Activated CD4-positive, alpha-beta memory T cell treated with anti-CD3 and anti-CD28 coated beads, Interleukin-2, amount 10 ng/mL, durations not matched to agents 7 days and 5 days (primary cell): ENCODE results near the gene WNT8B. TPM values are rescaled to one million over a fixed set of nuclear protein-coding genes. Genes with fewer than 3 reads are reported as not detected.

Experiments
- CTCF ChIA-PET: fragments of 350-600 bp; sonication (Branson Sonifier 250); formaldehyde crosslinking; loops from one replicate; lab custom pipeline; 2021; ENCODE audit warnings: antibody characterized with exemption, inconsistent platforms; lab: Charles Lee
- POLR2A ChIA-PET: fragments of 350-600 bp; sonication (Branson Sonifier 250); formaldehyde crosslinking; loops from one replicate; lab custom pipeline; 2021; ENCODE audit warnings: antibody characterized with exemption; lab: Charles Lee
- DNase-seq: peaks from one replicate; pipeline ENCODE4 v3.0.0-alpha.2; 2020
- H3K27ac Mint-ChIP-seq: one replicate; pipeline ENCODE4 v1.8.0; 2021; ENCODE audit warnings: mild to moderate bottlenecking, mixed read lengths
- H3K27me3 Mint-ChIP-seq: one replicate; pipeline ENCODE4 v1.8.0; 2021; ENCODE audit warnings: mixed read lengths
- H3K36me3 Mint-ChIP-seq: one replicate; pipeline ENCODE4 v1.8.0; 2021; ENCODE audit warnings: low read depth, mixed read lengths
- H3K4me1 Mint-ChIP-seq: one replicate; pipeline ENCODE4 v1.8.0; 2021; ENCODE audit warnings: mixed read lengths
- H3K4me3 Mint-ChIP-seq: one replicate; pipeline ENCODE4 v1.8.0; 2021; ENCODE audit warnings: mild to moderate bottlenecking, mixed read lengths
- H3K9me3 Mint-ChIP-seq: one replicate; pipeline ENCODE4 v1.8.0; 2021; ENCODE audit warnings: mixed read lengths
- total RNA-seq, 2 experiments: library from RNA; stranded (reverse); gene quantifications; one replicate each; pipeline ENCODE4 v1.2.3, GENCODE V29; 2021

The WNT8B gene
- total RNA-seq, 2 experiments from 2014 or later = 0.23 TPM; not detected in 1

DNA sequence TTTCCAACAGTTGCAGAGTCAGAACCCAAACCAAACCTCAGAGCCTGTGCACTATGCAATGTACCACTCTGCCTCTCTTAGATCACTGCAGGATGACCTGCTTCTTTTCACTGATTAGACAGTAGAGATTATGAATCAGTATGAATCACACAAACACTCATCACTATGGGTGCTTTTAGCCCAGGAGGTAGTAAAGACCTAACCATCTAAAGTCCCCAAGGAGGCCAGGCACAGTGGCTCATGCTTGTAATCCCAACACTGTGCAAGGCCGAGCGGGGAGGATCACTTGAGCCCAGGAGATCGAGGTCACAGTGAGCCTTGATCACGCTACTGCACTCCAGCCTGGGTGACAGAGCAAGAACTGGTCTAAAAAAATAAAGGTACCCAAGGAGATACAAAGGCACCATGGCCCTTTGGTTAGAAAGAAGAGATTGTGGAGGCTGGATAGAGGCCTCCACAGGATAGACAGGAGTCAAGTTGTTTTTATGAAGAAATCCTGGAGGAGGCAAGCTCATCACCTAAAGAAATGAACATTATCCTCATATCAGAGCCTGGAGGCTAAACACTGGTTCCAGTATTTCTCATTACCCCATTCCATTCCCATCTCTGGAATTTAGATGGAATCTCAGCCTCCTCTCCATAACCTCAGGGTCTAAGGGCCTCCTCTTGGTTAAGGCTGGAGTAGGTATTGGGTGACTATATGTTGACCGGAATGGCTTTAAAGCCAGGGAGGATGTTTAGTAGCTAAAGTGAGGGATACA is 44.0 kb downstream of the WNT8B start:
- Mint-ChIP-seq H3K4me3 (peak overlapping the region; percentile 80), H3K4me1 (peaks cover 93% of the 10 kb centered on the region), H3K27ac (peak overlapping the region; percentile 94), H3K36me3 (peaks cover 67% of the 10 kb centered on the region), H3K27me3 (no peaks in the 10 kb centered on the region), H3K9me3 (no peaks in the 10 kb centered on the region)
- peak; percentile 41 for DNase-seq
- POLR2A ChIA-PET = interaction anchor here (0.8 to 10.1 kb wide), 9 partner anchors 9 to 250 kb away, joined by 3 to 135 read pairs (median 64); partner anchors contain the start of genes BLOC1S2, NDUFB8, SCD and SEC31B
- CTCF ChIA-PET = interaction anchor here (1.3 to 8.7 kb wide), 10 partner anchors 11 to 169 kb away, joined by 3 to 114 read pairs (median 32); partner anchors contain the start of gene HIF1AN

DNA sequence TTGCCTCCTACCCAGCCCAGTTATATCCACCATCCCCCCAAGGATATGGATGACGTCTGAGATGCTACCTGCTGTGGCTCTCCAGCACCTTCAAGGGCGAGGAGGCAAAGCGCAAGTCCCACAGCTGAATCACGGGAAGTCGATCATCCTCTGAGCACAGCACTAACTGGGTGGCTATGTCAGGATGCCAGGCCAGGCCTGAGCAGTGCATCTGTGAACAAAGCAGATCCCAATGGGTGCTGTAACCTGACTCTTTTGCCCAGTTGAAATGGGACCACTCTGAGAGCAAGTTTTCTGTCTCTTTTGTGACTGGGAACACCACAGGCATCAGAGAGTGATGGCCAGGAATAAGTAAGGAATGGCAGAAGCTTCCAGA is 44.5 kb downstream of the WNT8B start:
- CTCF ChIA-PET = interaction anchor here (1.0 to 8.7 kb wide), 11 partner anchors 10 to 169 kb away, joined by 3 to 114 read pairs (median 31); partner anchors contain the start of gene HIF1AN
- Mint-ChIP-seq H3K36me3 (peaks cover 66% of the 10 kb centered on the region), H3K4me3 (peak overlapping the region; percentile 80), H3K9me3 (no peaks in the 10 kb centered on the region), H3K27ac (peak overlapping the region; percentile 94), H3K27me3 (no peaks in the 10 kb centered on the region), H3K4me1 (peaks cover 94% of the 10 kb centered on the region)
- DNase-seq = no peak
- POLR2A ChIA-PET = interaction anchor here (0.8 to 10.1 kb wide), 10 partner anchors 10 to 251 kb away, joined by 3 to 135 read pairs (median 54); partner anchors contain the start of genes BLOC1S2, HIF1AN, NDUFB8 and SCD

DNA sequence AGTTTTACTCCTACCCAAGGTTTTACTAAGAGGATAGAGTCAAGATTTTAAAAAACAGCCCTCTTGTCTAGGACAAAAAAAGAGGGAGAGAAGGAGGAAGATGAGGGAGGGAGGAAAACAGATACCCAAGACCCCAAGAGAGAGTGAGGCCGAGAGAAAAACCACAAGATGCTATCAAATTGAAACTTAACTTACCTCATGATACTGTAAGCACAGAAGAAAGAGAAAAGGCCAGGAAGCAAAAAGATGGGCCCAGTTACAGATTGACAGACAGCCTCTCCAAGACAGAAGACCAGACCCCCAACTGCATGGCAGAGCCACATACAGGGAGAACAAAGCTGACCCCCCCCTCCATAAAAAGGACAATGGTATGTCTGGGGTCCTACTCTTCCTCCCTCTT is 45.5 kb downstream of the WNT8B start:
- DNase-seq = no peak

DNA sequence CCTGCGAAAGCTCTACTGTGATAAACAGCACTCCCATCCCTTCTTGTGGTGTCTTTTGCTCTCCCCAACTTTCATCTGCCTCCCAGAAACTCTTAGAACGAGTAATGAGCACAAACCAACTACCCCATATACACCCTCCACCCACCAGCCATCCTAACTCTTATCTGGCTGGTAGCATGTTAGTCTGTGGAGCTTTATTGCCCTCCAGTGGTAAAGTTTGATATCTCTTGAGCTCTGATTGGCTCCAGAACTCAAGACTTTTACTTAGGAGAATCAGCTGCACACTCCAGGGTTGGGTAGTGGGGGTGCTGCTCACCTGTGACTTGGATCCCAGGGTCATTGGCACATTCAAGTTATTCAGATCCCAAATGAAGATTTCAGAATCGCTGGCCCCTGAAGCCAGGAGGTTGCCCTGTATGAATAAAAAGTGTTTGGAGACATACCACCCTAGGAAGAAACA is 45.9 kb downstream of the WNT8B start:
- peak; percentile 62 for DNase-seq
- POLR2A ChIA-PET = interaction anchor here (0.6 to 10.1 kb wide), 15 partner anchors 10 to 325 kb away, joined by 3 to 135 read pairs (median 29); partner anchors contain the start of genes BLOC1S2, HIF1AN, NDUFB8 and SCD
- Mint-ChIP-seq H3K9me3 (no peaks in the 10 kb centered on the region), H3K4me1 (peaks cover 93% of the 10 kb centered on the region), H3K36me3 (peaks cover 65% of the 10 kb centered on the region), H3K4me3 (peak overlapping the region; percentile 80), H3K27me3 (no peaks in the 10 kb centered on the region), H3K27ac (peak overlapping the region; percentile 94)
- CTCF ChIA-PET = interaction anchor here (0.6 to 8.7 kb wide), 29 partner anchors 9 to 222 kb away, joined by 3 to 114 read pairs (median 7); partner anchors contain the start of genes BLOC1S2, HIF1AN, SCD and WNT8B

More for the DNA sequence above, 45.5 kb downstream of the WNT8B start:
- peaks cover 66% of the 10 kb centered on the region for H3K36me3 Mint-ChIP-seq
- POLR2A ChIA-PET = interaction anchor here (0.6 to 10.1 kb wide), 15 partner anchors 11 to 324 kb away, joined by 3 to 135 read pairs (median 29); partner anchors contain the start of genes BLOC1S2, HIF1AN, NDUFB8 and SCD
- H3K27me3 Mint-ChIP-seq = no peaks in the 10 kb centered on the region
- CTCF ChIA-PET = interaction anchor here (0.8 to 8.7 kb wide), 26 partner anchors 8 to 222 kb away, joined by 3 to 114 read pairs (median 8); partner anchors contain the start of genes BLOC1S2, HIF1AN, SCD and WNT8B
- H3K4me3 Mint-ChIP-seq = peak overlapping the region; percentile 80
- peak overlapping the region; percentile 94 for H3K27ac Mint-ChIP-seq
- no peaks in the 10 kb centered on the region for H3K9me3 Mint-ChIP-seq
- peaks cover 94% of the 10 kb centered on the region for H3K4me1 Mint-ChIP-seq

DNA sequence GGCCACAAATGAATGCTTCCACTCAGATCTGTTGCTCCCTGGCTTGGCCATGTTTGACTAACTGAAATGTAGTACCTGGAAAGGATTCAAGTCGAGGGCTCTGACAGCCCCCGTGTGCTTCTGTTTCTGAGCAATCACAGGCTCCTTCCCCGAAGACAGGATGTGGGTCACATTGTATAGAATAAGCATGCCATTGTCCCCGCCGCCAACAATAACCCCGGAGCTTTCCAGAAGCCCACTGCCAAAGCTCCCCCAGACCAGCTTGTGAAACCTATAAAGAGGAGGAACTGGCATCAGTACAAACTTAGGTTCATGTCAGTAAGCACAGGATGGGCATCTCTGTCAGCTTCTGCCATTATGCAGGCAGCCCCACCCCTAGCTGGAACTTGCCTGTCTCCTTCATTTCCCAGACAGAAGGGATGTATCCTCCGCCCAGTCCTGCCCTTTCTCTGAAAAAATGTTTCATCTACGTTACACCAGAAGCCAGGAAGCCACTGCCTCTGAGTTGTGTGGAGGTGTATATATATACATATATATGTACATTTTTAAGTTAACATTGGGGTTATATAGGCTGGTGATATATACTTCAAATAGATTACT is 46.5 kb downstream of the WNT8B start:
- ChIA-PET POLR2A (interaction anchor here (0.5 to 10.1 kb wide), 15 partner anchors 10 to 244 kb away, joined by 3 to 135 read pairs (median 29); partner anchors contain the start of genes BLOC1S2, HIF1AN, NDUFB8 and SCD), CTCF (interaction anchor here (0.6 to 8.7 kb wide), 28 partner anchors 8 to 223 kb away, joined by 3 to 114 read pairs (median 7); partner anchors contain the start of genes BLOC1S2, HIF1AN, NDUFB8 and SCD)
- Mint-ChIP-seq H3K36me3 (peaks cover 64% of the 10 kb centered on the region), H3K27me3 (no peaks in the 10 kb centered on the region), H3K27ac (peak overlapping the region; percentile 94), H3K4me1 (peaks cover 88% of the 10 kb centered on the region), H3K4me3 (peak overlapping the region; percentile 80), H3K9me3 (no peaks in the 10 kb centered on the region)
- DNase-seq = peak; percentile 85

DNA sequence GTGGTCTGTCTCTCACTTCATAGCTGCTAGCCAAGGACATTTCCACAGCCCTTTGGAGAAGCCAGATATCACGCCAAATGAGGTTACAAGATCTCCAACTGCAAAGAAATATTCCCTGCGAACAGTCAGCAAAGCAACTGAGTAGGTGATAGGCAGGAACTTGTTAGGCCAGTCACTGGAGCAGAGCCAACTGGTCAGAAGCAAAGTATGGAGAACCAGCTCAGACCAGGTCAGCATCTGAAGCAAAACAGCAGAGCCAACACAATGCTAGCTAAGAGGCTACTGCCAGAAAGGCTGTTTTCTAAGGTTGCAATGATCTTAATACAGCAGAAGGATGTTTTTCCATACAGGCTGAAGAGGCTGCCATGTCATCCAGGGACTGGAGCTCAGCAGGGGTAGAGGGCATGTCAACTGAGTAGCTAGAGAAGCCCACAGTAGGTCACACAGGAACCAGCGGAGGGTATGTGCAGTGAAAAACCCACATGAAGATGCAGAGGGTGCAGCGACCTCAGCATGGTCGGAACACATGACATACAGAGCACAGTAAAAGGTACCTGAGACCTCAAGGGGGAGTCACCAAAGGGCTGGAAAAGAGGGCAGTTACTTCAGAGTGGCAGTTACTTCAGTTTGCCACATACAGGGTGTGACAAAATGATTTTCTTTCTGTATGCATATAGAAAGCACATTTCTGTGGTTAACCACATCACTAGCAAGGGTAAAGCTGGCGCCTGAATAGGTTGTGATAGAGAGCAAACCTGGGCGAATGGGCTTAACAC is 47.9 kb downstream of the WNT8B start:
- Mint-ChIP-seq H3K4me3 (peak overlapping the region; percentile 56), H3K36me3 (peaks cover 57% of the 10 kb centered on the region), H3K9me3 (no peaks in the 10 kb centered on the region), H3K4me1 (peaks cover 78% of the 10 kb centered on the region), H3K27ac (peak overlapping the region; percentile 94), H3K27me3 (no peaks in the 10 kb centered on the region)
- ChIA-PET CTCF (interaction anchor here (0.6 to 8.7 kb wide), 17 partner anchors 7 to 225 kb away, joined by 3 to 114 read pairs (median 5); partner anchors contain the start of genes BLOC1S2, HIF1AN, NDUFB8 and SCD), POLR2A (interaction anchor here (0.8 to 10.1 kb wide), 14 partner anchors 8 to 224 kb away, joined by 3 to 135 read pairs (median 30); partner anchors contain the start of genes BLOC1S2, HIF1AN, NDUFB8 and SCD)
- DNase-seq = peak; percentile 87

DNA sequence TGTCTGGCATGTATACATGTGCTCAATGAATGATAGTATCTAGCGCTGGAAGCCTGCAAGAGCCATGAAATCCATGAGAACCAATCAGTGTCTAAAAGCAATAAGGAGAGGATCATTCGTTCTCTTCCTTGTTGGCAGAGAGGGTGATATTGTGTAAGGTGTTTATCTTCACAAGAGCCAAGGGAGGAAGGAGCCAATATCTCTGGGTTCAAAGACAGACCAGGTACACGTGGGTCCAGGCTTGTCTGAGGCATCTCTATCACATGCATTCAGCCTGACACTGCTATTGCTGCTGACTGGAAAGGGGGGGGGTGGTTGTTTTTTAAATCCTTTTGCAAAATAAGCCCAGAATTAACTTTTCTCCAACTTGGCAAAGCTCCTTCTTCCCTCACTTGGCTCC is 52.8 kb downstream of the WNT8B start:
- ChIA-PET CTCF (interaction anchor here (1.5 to 5.6 kb wide), 4 partner anchors 12 to 178 kb away, joined by 7 to 117 read pairs (median 42); partner anchors contain the start of gene SCD), POLR2A (interaction anchor here (10.1 kb wide), 1 partner anchor 18 kb away, joined by 96 read pairs; no protein-coding TSS in a partner anchor)
- no peak overlapping the region for H3K4me3 Mint-ChIP-seq
- no peak for DNase-seq
- H3K4me1 Mint-ChIP-seq = peaks cover 62% of the 10 kb centered on the region
- H3K27ac Mint-ChIP-seq = no peak overlapping the region
- H3K9me3 Mint-ChIP-seq = no peaks in the 10 kb centered on the region
- H3K36me3 Mint-ChIP-seq = peaks cover 52% of the 10 kb centered on the region
- no peaks in the 10 kb centered on the region for H3K27me3 Mint-ChIP-seq

DNA sequence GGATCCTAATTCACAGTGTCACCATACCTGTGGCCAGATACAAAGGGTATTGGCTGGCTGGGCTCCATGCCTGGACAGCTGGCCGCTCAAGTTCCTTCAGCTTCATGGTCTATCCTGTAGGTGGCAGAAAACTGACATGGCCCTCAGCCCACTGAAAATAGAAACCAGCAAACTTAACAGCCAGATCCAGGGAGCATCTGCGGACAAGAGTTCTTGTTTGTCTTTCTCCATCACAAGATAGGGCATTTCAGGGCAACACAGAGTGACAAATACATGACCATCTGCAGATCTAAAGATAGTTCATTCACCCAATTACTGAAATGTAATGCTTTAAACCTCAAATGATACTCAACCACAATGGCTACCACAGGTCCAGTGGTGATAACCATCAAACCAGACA is 54.0 kb downstream of the WNT8B start:
- Mint-ChIP-seq H3K4me3 (no peak overlapping the region), H3K27ac (no peak overlapping the region), H3K4me1 (peaks cover 51% of the 10 kb centered on the region), H3K27me3 (no peaks in the 10 kb centered on the region), H3K9me3 (no peaks in the 10 kb centered on the region), H3K36me3 (peaks cover 51% of the 10 kb centered on the region)
- POLR2A ChIA-PET = interaction anchor here (1.1 to 5.9 kb wide), 2 partner anchors 8 to 84 kb away, joined by 3 to 103 read pairs; no protein-coding TSS in a partner anchor
- DNase-seq = no peak
- CTCF ChIA-PET = interaction anchor here (0.9 to 5.6 kb wide), 9 partner anchors 9 to 179 kb away, joined by 3 to 117 read pairs (median 36); partner anchors contain the start of gene HIF1AN

DNA sequence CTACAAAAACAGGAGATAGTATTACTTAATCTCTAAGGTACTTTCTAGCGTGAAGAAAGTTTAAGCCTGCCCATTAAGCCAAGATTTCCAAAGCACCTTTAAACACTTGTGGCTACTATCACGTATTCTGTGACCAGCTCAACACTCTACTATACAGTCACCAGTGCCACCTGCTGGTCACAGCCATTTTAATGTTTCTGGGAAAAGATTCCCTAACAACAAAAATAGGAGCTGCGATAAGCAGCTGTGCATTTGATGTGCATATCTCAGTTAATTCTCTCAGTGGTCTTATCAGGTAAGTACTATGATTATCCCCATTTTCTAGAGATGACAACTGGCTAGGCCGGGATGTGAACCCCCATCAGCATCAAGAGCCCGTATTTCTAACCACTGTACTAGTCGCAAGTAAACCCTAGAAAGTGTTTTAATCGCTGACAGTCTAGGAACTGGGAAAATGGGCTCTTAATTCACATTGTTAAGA is 56.0 kb downstream of the WNT8B start:
- Mint-ChIP-seq H3K4me3 (no peak overlapping the region), H3K27me3 (no peaks in the 10 kb centered on the region), H3K4me1 (peaks cover 39% of the 10 kb centered on the region), H3K36me3 (peaks cover 45% of the 10 kb centered on the region), H3K9me3 (no peaks in the 10 kb centered on the region), H3K27ac (peak overlapping the region; percentile 37)
- ChIA-PET POLR2A (interaction anchor here (0.9 to 5.9 kb wide), 13 partner anchors 9 to 170 kb away, joined by 3 to 103 read pairs (median 3); partner anchors contain the start of genes HIF1AN and NDUFB8), CTCF (interaction anchor here (0.6 to 5.6 kb wide), 38 partner anchors 8 to 1675 kb away, joined by 3 to 117 read pairs (median 4); partner anchors contain the start of genes HIF1AN and SCD)
- peak; percentile 71 for DNase-seq

DNA sequence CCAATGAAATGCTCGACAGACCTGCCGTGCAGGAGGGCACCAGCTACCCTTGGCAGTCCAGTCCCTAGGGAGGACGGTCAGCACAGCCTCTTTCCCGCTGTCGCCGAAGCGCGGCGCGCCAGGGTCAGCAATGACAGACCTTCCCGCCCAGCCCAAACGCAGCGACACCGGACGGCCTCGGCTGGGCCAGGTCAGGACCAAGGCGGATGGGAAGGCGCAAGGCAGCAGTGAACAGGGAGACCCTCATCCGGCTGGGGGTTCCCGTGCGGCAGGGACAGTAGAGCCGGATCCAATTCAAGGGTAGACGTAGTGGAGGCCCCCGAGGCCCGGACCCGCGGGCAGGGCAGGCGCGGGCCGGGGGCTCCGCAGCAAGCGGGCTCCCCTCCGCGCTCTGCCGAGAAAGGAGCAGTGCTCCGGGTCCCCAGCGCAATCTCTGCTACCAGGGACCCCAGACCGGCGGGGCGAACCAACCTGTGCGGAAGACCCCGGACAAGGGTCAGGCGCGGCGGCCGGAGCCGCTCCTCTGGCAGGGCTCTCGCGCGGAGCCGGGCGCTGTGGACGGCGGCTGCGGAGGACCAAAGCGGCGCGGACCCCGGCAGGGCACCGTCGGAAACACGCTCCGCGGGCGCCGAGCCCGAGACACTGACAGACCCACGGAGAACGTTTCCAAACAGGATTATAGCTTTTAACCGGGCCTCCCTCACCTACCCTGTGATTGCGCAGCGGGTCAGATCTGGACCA is 56.7 kb downstream of the WNT8B start, which contains the start of gene SEC31B:
TSS of gene SEC31B (minus strand) at position 551 of the 741 bp plus-strand sequence. CDS start 2,909 bp downstream, outside the sequence.
- Mint-ChIP-seq H3K36me3 (peaks cover 45% of the 10 kb centered on the region), H3K27me3 (no peaks in the 10 kb centered on the region), H3K4me3 (no peak within 1 kb of the TSS)

More for the DNA sequence above, 56.7 kb downstream of the WNT8B start, which contains the start of gene SEC31B:
- no peak for DNase-seq
- Mint-ChIP-seq H3K4me1 (peaks cover 39% of the 10 kb centered on the region), H3K27ac (peak within 1 kb of the TSS; percentile 37), H3K9me3 (no peaks in the 10 kb centered on the region)
- CTCF ChIA-PET = interaction anchor here (0.6 to 9.6 kb wide), 32 partner anchors 8 to 1675 kb away, joined by 3 to 117 read pairs (median 6); partner anchors contain the start of gene HIF1AN
- POLR2A ChIA-PET = interaction anchor here (1.1 to 5.9 kb wide), 11 partner anchors 8 to 149 kb away, joined by 3 to 103 read pairs (median 4); partner anchors contain the start of genes HIF1AN and NDUFB8
